Stimulated activated naive CD8-positive, alpha-beta T cell treated with anti-CD3 and anti-CD28 coated beads, Interleukin-15, Interleukin-2, amounts not matched to agents 100 U/mL and 50 U/mL, for 24 hours (primary cell): ENCODE results near the gene ASCC3.

Experiments used
- ATAC-seq: fragments of 150-1000 bp; cut with Tn5 transposase; one replicate; pipeline ENCODE4 v1.10.0; 2021
- DNase-seq: peaks from one replicate; pipeline ENCODE4 v3.0.0; 2021

The ASCC3 gene

GRCh38 chr6:100575921-100576320 lies 305.2 kb downstream of the ASCC3 start:
- DNase-seq = no peak

GRCh38 chr6:100574836-100575235 lies 306.3 kb downstream of the ASCC3 start:
- DNase-seq (no peak), ATAC-seq (no peak)

More at GRCh38 chr6:100575921-100576320, 305.2 kb downstream of the ASCC3 start:
- ATAC-seq = no peak

DNA sequence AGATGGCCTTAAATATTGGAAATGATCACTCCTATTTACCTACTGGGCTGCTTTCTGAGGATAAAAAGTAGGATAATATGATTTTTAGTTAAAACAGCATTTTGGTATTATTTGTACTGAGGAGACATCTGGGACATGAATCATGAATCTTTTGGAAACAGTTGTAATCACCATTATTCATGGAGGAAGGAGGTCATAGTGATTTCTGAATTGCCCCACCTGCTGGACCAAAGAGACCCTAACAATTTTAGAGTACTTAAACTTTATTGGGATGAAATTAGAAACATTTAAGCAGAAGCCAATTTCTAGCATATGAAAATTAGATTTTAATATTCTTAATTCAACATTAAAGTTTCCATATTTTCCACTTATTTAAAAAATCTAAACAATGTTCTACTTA lies 308.0 kb downstream of the ASCC3 start:
- DNase-seq = no peak
- ATAC-seq = no peak

DNA sequence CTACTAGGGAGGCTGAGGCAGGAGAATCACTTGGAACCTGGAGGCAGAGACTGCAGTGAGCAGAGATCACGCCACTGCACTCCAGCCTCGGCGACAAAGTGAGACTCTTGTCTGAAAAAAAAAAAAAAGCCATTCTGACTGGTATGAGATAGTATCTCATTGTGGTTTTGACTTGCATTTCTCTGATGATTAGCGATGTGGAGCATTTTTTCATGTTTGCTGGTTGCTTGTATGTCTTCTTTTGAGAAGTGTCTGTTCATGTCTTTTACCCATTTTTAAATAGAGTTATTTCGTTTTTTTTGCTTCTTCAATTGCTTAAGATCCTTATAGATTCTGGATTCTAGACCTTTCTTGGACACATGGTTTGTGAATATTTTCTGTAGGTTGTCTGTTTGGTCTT lies 312.9 kb downstream of the ASCC3 start:
- no peak for ATAC-seq
- no peak for DNase-seq

GRCh38 chr6:100566563-100566962 lies 314.6 kb downstream of the ASCC3 start:
- DNase-seq = no peak
- no peak for ATAC-seq

GRCh38 chr6:100565439-100566104 lies 315.6 kb downstream of the ASCC3 start:
- DNase-seq (no peak), ATAC-seq (no peak)

GRCh38 chr6:100559859-100560258 lies 321.3 kb downstream of the ASCC3 start:
- ATAC-seq (no peak), DNase-seq (no peak)

DNA sequence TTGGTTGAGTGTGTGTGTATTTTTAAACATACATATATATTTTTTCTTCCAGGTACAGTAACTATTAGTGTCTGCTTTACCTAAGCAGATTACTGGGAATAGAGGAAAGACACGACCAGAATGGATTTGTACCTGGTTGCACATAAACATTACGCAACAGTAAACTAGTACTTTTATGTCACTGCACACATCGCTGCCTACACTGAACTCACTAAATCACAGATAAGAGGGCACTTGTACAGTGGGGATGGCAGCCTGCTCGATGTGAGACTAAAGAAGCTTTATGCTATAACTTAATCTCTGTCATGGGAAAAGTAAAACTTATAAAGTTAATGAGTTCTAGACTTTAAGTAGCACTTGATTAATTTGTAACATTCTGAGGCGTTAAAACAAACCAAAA lies 326.9 kb downstream of the ASCC3 start:
- ATAC-seq (no peak), DNase-seq (no peak)

GRCh38 chr6:100553243-100553642 lies 327.9 kb downstream of the ASCC3 start:
- DNase-seq (no peak), ATAC-seq (no peak)

- ATAC-seq (no peak), DNase-seq (no peak)
Observed at GRCh38 chr6:100549406-100550167, 331.5 kb downstream of the ASCC3 start.

DNA sequence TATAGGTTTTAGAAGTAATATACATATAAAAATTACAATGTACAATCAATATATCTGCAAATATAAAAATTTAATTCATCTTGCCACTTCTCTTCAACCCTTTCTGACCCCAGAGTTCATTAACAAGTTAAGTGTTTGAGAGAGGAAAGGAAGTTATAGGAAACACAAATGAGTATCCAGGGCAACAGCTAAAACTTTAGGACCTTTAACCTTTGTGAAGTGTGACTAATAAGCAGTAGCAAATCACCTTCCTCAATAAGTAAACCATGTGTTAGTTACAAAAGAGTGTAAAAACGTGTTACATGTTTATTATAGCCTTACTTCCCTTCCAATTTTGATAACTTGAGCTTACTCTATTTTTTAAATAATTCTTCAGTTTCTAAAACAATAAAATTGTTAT lies 343.0 kb downstream of the ASCC3 start:
- DNase-seq (no peak), ATAC-seq (no peak)

DNA sequence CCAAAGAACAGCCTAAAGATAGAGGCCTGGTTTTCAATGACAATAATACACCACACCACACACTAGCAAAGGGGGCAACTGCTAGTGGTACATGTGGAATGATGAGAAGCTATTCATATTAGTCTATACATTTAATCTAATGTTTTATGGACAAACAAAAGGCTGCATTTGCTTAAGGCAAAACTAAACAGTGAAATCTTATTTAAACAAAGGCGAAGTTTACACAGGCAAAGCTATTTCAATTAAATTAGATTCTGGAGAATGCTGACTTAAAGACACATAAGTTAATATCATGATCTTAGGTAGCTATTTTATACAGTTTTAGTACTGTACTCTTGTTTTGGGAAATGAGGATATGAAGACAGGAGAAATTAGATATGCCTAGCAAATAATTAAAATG lies 362.5 kb downstream of the ASCC3 start:
- DNase-seq (no peak), ATAC-seq (no peak)

DNA sequence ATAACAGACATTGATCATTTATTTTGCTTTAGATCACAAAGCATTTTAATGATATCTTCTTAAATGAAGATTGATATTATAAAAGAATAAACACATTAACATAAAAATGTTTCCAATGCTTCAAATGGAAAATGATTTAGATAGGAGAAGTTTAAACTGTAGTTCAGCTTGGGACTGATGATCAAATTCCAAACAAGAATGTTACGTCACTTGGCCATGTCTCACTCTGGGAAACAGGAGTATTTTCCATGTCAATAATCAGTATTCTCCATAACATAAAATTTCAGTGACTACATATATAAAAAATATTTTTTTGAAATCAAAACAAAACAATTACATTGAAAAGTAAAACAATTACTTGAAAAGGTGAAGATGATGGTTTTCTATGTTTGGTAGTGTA lies 363.5 kb downstream of the ASCC3 start:
- ATAC-seq (no peak), DNase-seq (no peak)

- ATAC-seq (no peak), DNase-seq (no peak)
Observed at GRCh38 chr6:100517106-100517505, 364.0 kb downstream of the ASCC3 start.

- DNase-seq (no peak), ATAC-seq (no peak)
Observed at GRCh38 chr6:100514660-100515059, 366.5 kb downstream of the ASCC3 start.

- no peak for DNase-seq
- no peak for ATAC-seq
Observed at GRCh38 chr6:100512203-100512862, 368.8 kb downstream of the ASCC3 start.

- no peak for ATAC-seq
Observed at GRCh38 chr6:100509101-100509500, 372.0 kb downstream of the ASCC3 start.

DNA sequence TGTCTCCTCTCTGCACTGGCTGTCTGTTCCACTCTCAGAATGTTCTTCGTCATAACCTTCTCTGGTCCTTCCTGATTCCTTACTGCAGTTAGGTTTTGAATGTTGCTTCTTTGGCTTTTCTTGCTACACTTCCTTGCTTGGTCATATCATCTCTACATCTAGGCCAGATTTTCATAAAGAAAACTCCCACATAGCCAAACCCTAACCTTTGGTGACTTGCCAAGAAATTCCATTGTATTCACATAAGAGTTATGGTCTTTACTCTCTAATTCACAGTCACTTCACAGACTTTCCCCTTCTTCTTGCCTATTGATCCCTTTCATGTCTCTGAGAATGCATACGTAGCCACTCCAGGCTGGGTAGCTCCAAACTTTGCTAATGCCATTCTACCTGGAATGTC lies 374.5 kb downstream of the ASCC3 start:
- no peak for ATAC-seq
- DNase-seq = no peak

More at GRCh38 chr6:100509101-100509500, 372.0 kb downstream of the ASCC3 start:
- no peak for DNase-seq

GRCh38 chr6:100504786-100505737 lies 376.1 kb downstream of the ASCC3 start:
- no peak for DNase-seq
- ATAC-seq = no peak

GRCh38 chr6:100503043-100503705 lies 378.0 kb downstream of the ASCC3 start:
- ATAC-seq = no peak

GRCh38 chr6:100493206-100493888 lies 387.8 kb downstream of the ASCC3 start:
- ATAC-seq (no peak), DNase-seq (no peak)

More at GRCh38 chr6:100503043-100503705, 378.0 kb downstream of the ASCC3 start:
- DNase-seq = no peak
